Hepatocyte (in vitro differentiated cells): Measurements from ENCODE around the gene RIC1. TPM values are rescaled to one million over a fixed set of nuclear protein-coding genes. Genes with fewer than 3 reads are reported as not detected.

ENCODE experiments used
- DNase-seq: peaks from one replicate; pipeline ENCODE4 v3.0.0-alpha.2; 2016; ENCODE audit warnings: low spot score
- H2AFZ ChIP-seq: fragments of 200-600 bp; sonication (generic); 2 replicates; pipeline ENCODE4 v1.6.0; 2016; ENCODE audit warnings: antibody characterized with exemption, mild to moderate bottlenecking
- H3K27ac ChIP-seq: fragments of 200-600 bp; sonication (generic); 2 replicates; pipeline ENCODE4 v1.5.1; 2016; ENCODE audit warnings: mild to moderate bottlenecking
- H3K27me3 ChIP-seq: fragments of 200-600 bp; sonication (generic); 2 replicates; pipeline ENCODE4 v1.6.1; 2016
- H3K36me3 ChIP-seq: fragments of 200-600 bp; sonication (generic); replicated peaks from 2 replicates; pipeline ENCODE4 v1.5.1; 2016; ENCODE audit warnings: low read depth; ENCODE audit not compliant: insufficient read depth
- H3K4me1 ChIP-seq: fragments of 200-600 bp; sonication (generic); 2 replicates; pipeline ENCODE4 v1.5.1; 2016; ENCODE audit warnings: mild to moderate bottlenecking, moderate library complexity; ENCODE audit not compliant: insufficient read depth
- H3K4me2 ChIP-seq: fragments of 200-600 bp; sonication (generic); 2 replicates; pipeline ENCODE4 v1.6.0; 2016
- H3K4me3 ChIP-seq: fragments of 200-600 bp; sonication (generic); 2 replicates; pipeline ENCODE4 v1.5.1; 2016; ENCODE audit warnings: mild to moderate bottlenecking
- H3K79me2 ChIP-seq: fragments of 200-600 bp; sonication (generic); 2 replicates; pipeline ENCODE4 v1.6.0; 2017; ENCODE audit warnings: mild to moderate bottlenecking
- H3K9me2 ChIP-seq: fragments of 200-600 bp; sonication (generic); replicated peaks from 2 replicates; pipeline ENCODE4 v1.6.0; 2017; ENCODE audit warnings: mild to moderate bottlenecking; ENCODE audit not compliant: insufficient read depth
- H3K9me3 ChIP-seq: fragments of 200-600 bp; sonication (generic); 2 replicates; pipeline ENCODE4 v1.5.1; 2016; ENCODE audit warnings: low read depth, mild to moderate bottlenecking
- H4K20me1 ChIP-seq: fragments of 200-600 bp; sonication (generic); 2 replicates; pipeline ENCODE4 v1.6.0; 2016; ENCODE audit warnings: mild to moderate bottlenecking; ENCODE audit not compliant: insufficient read depth, poor library complexity, severe bottlenecking
- CTCF ChIP-seq: fragments of 200-600 bp; sonication (generic); IDR thresholded peaks from 2 replicates; pipeline ENCODE4 v1.5.1; 2016; ENCODE audit warnings: antibody characterized with exemption, mild to moderate bottlenecking; ENCODE audit not compliant: poor library complexity
- EZH2 ChIP-seq: fragments of 200-600 bp; sonication (generic); IDR thresholded peaks from 2 replicates; pipeline ENCODE4 v1.6.1; 2016; ENCODE audit warnings: antibody characterized with exemption, mild to moderate bottlenecking, borderline replicate concordance
- EZH2phosphoT487 ChIP-seq: fragments of 200-600 bp; sonication (generic); IDR thresholded peaks from one replicate; pipeline ENCODE4 v1.6.1; 2018; ENCODE audit warnings: antibody characterized with exemption, mild to moderate bottlenecking, low read depth, moderate library complexity; ENCODE audit not compliant: unreplicated experiment, severe bottlenecking
- WGBS: methylation state at CpG from one replicate; pipeline ENCODE4 v1.1.6; 2016; ENCODE audit warnings: low lambda C conversion rate; ENCODE audit errors: missing lambda C conversion rate; 5-methylcytosine and 5-hydroxymethylcytosine counted together
- polyA plus RNA-seq: library from polyadenylated mRNA; unstranded; fragments of >200 nt; fragmentation: Nextera tagmentation; extraction: Ambion mirVana; gene quantifications from 2 replicates; pipeline ENCODE4 v1.2.1, GENCODE V29; 2016
- total RNA-seq: library from RNA; depleted of rRNA; stranded (reverse); fragments of >200 nt; gene quantifications from 2 replicates; pipeline ENCODE4 v1.2.3, GENCODE V29; 2014

The RIC1 gene
- total and polyA plus RNA-seq, 2 experiments from 2014 or later: 11.2 to 34.9 TPM

GRCh38 chr9:5684101-5684500 lies 55.2 kb downstream of the RIC1 start:
- Histone ChIP-seq H3K4me2 (no peak overlapping the region), H3K4me3 (no peak overlapping the region), H3K4me1 (no peaks in the 10 kb centered on the region), H3K79me2 (peaks cover 34% of the 10 kb centered on the region), H3K27ac (no peak overlapping the region), H2AFZ (no peak overlapping the region), H3K9me2 (no peaks in the 10 kb centered on the region), H3K9me3 (no peaks in the 10 kb centered on the region), H3K27me3 (no peaks in the 10 kb centered on the region), H4K20me1 (no peaks in the 10 kb centered on the region), H3K36me3 (no peaks in the 10 kb centered on the region)
- DNase-seq: no peak
- no peak for TF ChIP-seq CTCF
- TF ChIP-seq EZH2phosphoT487: no peak
- no peak for TF ChIP-seq EZH2
- 83% methylated on average over 6 of the region's 7 CpGs for WGBS

GRCh38 chr9:5688109-5688508 lies 59.2 kb downstream of the RIC1 start:
- Histone ChIP-seq H3K27me3 (no peaks in the 10 kb centered on the region), H3K9me2 (no peaks in the 10 kb centered on the region), H3K36me3 (no peaks in the 10 kb centered on the region), H3K4me3 (no peak overlapping the region), H3K9me3 (no peaks in the 10 kb centered on the region), H3K27ac (no peak overlapping the region), H2AFZ (no peak overlapping the region), H4K20me1 (no peaks in the 10 kb centered on the region), H3K79me2 (peaks cover 29% of the 10 kb centered on the region), H3K4me1 (no peaks in the 10 kb centered on the region), H3K4me2 (no peak overlapping the region)
- TF ChIP-seq EZH2: no peak
- TF ChIP-seq EZH2phosphoT487: no peak
- no peak for TF ChIP-seq CTCF
- WGBS: 50% methylated on average over 1 of the region's 1 CpG
- no peak for DNase-seq

GRCh38 chr9:5690278-5690677 lies 61.4 kb downstream of the RIC1 start:
- TF ChIP-seq EZH2phosphoT487: no peak
- no peak for TF ChIP-seq CTCF
- TF ChIP-seq EZH2: no peak
- Histone ChIP-seq H3K27me3 (no peaks in the 10 kb centered on the region), H3K4me3 (no peak overlapping the region), H3K9me2 (no peaks in the 10 kb centered on the region), H3K36me3 (no peaks in the 10 kb centered on the region), H3K27ac (no peak overlapping the region), H2AFZ (no peak overlapping the region), H3K79me2 (peaks cover 29% of the 10 kb centered on the region), H3K4me2 (no peak overlapping the region), H3K4me1 (no peaks in the 10 kb centered on the region), H3K9me3 (no peaks in the 10 kb centered on the region), H4K20me1 (no peaks in the 10 kb centered on the region)
- no peak for DNase-seq
- whole genome bisulfite sequencing: 92% methylated on average over 1 of the region's 1 CpG

- Histone ChIP-seq H3K9me3 (no peaks in the 10 kb centered on the region), H3K27me3 (no peaks in the 10 kb centered on the region), H3K79me2 (peaks cover 11% of the 10 kb centered on the region), H4K20me1 (no peaks in the 10 kb centered on the region), H3K4me2 (no peak overlapping the region), H3K4me3 (no peak overlapping the region), H3K27ac (no peak overlapping the region), H3K4me1 (no peaks in the 10 kb centered on the region), H3K36me3 (no peaks in the 10 kb centered on the region), H2AFZ (no peak overlapping the region), H3K9me2 (no peaks in the 10 kb centered on the region)
- 96% methylated on average over 2 of the region's 2 CpGs for WGBS
- no peak for DNase-seq
- TF ChIP-seq CTCF (no peak), EZH2 (no peak), EZH2phosphoT487 (no peak)
These were observed 67.0 kb downstream of the RIC1 start for GRCh38 chr9:5695860-5696259.
